GM12878 (cell line): ENCODE results near the gene GCDH. TPM values are rescaled to one million over a fixed set of nuclear protein-coding genes. Genes with fewer than 3 reads are reported as not detected.

Experiments used
- ATAC-seq: fragments of 200-7000 bp; cut with Tn5 transposase; 3 replicates; pipeline ENCODE4 v1.9.1; 2020; ENCODE audit warnings: mild to moderate bottlenecking, moderate library complexity
- BruUV-seq: library from RNA; stranded (reverse); fragments of 400-500 nt; replicated peaks from 2 replicates; lab custom pipeline; 2021; lab: Mats Ljungman, UMichigan
- CTCF ChIA-PET: fragments of 300-600 bp; sonication (Branson Sonifier 250); formaldehyde crosslinking; extraction: SDS; loops from one replicate; lab custom pipeline; 2021; ENCODE audit warnings: inconsistent platforms; lab: Yijun Ruan, JAX
- POLR2A ChIA-PET: fragments of 350-600 bp; formaldehyde crosslinking; extraction: SDS; loops from one replicate; lab custom pipeline; 2021; ENCODE audit warnings: inconsistent platforms; lab: Charles Lee
- RAD21 ChIA-PET: fragments of 300-600 bp; sonication (Branson Sonifier 250); formaldehyde crosslinking; loops from one replicate; lab custom pipeline; 2023; ENCODE audit warnings: antibody characterized with exemption; ENCODE audit not compliant: unreplicated experiment; lab: Charles Lee
- SMC1A ChIA-PET: fragments of 300-600 bp; sonication (Branson Sonifier 250); formaldehyde crosslinking; loops from one replicate; lab custom pipeline; 2023; ENCODE audit not compliant: unreplicated experiment, uncharacterized antibody; lab: Charles Lee
- DNase-seq: peaks from one replicate; pipeline ENCODE4 v3.0.0-alpha.2; 2011; ENCODE audit warnings: low read depth, low spot score
- FAIRE-seq: peaks from 3 replicates; lab custom pipeline; 2011; peaks lifted over from hg19 to GRCh38; lab: Jason Lieb, UNC
- H2AFZ ChIP-seq: 2 replicates; pipeline ENCODE4 v1.6.0; 2011; ENCODE audit warnings: low read depth, low read length, control low read depth; ENCODE audit not compliant: control insufficient read depth
- H3K27ac ChIP-seq: 2 replicates; pipeline ENCODE4 v1.5.1; 2011; ENCODE audit warnings: control low read depth; ENCODE audit not compliant: control insufficient read depth, insufficient read depth
- H3K27me3 ChIP-seq, 2 experiments: replicated peaks in 1 of 2; 2 replicates each; pipeline versions ENCODE4 v1.6.0 to v1.6.1; 2011; ENCODE audit warnings: low read length in 1 of 2; ENCODE audit not compliant: control insufficient read depth in 2 of 2, insufficient read depth in 2 of 2
- H3K36me3 ChIP-seq, 2 experiments: 2 replicates each; pipeline ENCODE4 v1.5.1; 2011; ENCODE audit warnings: low read length in 1 of 2; ENCODE audit not compliant: control insufficient read depth in 2 of 2, insufficient read depth in 2 of 2
- H3K4me1 ChIP-seq: 2 replicates; pipeline ENCODE4 v1.6.1; 2011; ENCODE audit warnings: mild to moderate bottlenecking, low read length, moderate library complexity, mixed read lengths; ENCODE audit not compliant: control insufficient read depth, insufficient read depth
- H3K4me2 ChIP-seq: 2 replicates; pipeline ENCODE4 v1.6.0; 2011; ENCODE audit warnings: control low read depth; ENCODE audit not compliant: control insufficient read depth, insufficient read depth
- H3K4me3 ChIP-seq: fragments of 200-600 bp; sonication (generic); 2 replicates; pipeline ENCODE4 v1.5.1; 2016
- H3K79me2 ChIP-seq: 2 replicates; pipeline ENCODE4 v1.6.0; 2011; ENCODE audit warnings: low read length; ENCODE audit not compliant: control insufficient read depth, insufficient read depth
- H3K9ac ChIP-seq: 2 replicates; pipeline ENCODE4 v1.8.0; 2011; ENCODE audit warnings: low read length, control low read depth, mixed read lengths; ENCODE audit not compliant: control insufficient read depth, insufficient read depth
- H3K9me3 ChIP-seq: replicated peaks from 3 replicates; pipeline ENCODE4 v1.5.1; 2011; ENCODE audit warnings: mild to moderate bottlenecking, low read length; ENCODE audit not compliant: control insufficient read depth, insufficient read depth
- H4K20me1 ChIP-seq: 2 replicates; pipeline ENCODE4 v1.6.0; 2011; ENCODE audit not compliant: control insufficient read depth, insufficient read depth
- ATF7 ChIP-seq: fragments of 450-650 bp; IDR thresholded peaks from 2 replicates; pipeline ENCODE4 v1.6.1; 2016; ENCODE audit warnings: low read depth, mild to moderate bottlenecking
- ESRRA ChIP-seq: IDR thresholded peaks from 2 replicates; pipeline ENCODE4 v1.6.1; 2012; ENCODE audit warnings: mild to moderate bottlenecking, low read length, improper control_type of control experiment
- EZH2 ChIP-seq: IDR thresholded peaks from 2 replicates; pipeline ENCODE4 v1.6.1; 2012; ENCODE audit warnings: low read depth, mild to moderate bottlenecking, control low read depth, inconsistent platforms, low read length, borderline replicate concordance; ENCODE audit not compliant: control insufficient read depth
- GATAD2B ChIP-seq: fragments of 450-650 bp; conservative IDR thresholded peaks from 2 replicates; pipeline ENCODE4 v1.6.1; 2017; ENCODE audit warnings: low read depth, mild to moderate bottlenecking, moderate library complexity
- HDGF ChIP-seq: fragments of 450-650 bp; IDR thresholded peaks from 2 replicates; pipeline ENCODE4 v1.6.1; 2016; ENCODE audit warnings: antibody characterized with exemption
- IKZF1 ChIP-seq: fragments of 450-650 bp; conservative IDR thresholded peaks from 2 replicates; pipeline ENCODE4 v1.6.1; 2017; ENCODE audit warnings: antibody characterized with exemption, mild to moderate bottlenecking
- JUNB ChIP-seq: IDR thresholded peaks from 2 replicates; pipeline ENCODE4 v1.6.1; 2016; ENCODE audit warnings: antibody characterized with exemption, mild to moderate bottlenecking
- LARP7 ChIP-seq: fragments of 450-650 bp; IDR thresholded peaks from 2 replicates; pipeline ENCODE4 v1.6.1; 2017; ENCODE audit warnings: mild to moderate bottlenecking
- MEF2A ChIP-seq: IDR thresholded peaks from 2 replicates; pipeline ENCODE4 v1.6.1; 2011; ENCODE audit warnings: low read depth, mild to moderate bottlenecking, low read length, moderate library complexity; ENCODE audit not compliant: insufficient read depth
- MTA2 ChIP-seq: fragments of 450-650 bp; IDR thresholded peaks from 2 replicates; pipeline ENCODE4 v1.6.1; 2016; ENCODE audit warnings: low read depth, mild to moderate bottlenecking, moderate library complexity
- NR2F1 ChIP-seq: fragments of 450-650 bp; conservative IDR thresholded peaks from 2 replicates; pipeline ENCODE4 v1.6.1; 2017; ENCODE audit warnings: mild to moderate bottlenecking
- RCOR1 ChIP-seq: conservative IDR thresholded peaks from 2 replicates; pipeline ENCODE4 v1.6.1; 2012; ENCODE audit warnings: low read depth, low read length, improper control_type of control experiment
- SRF ChIP-seq, 2 experiments: IDR thresholded peaks; 2 replicates each; pipeline ENCODE4 v1.6.1; 2011; ENCODE audit warnings: low read depth in 2 of 2, low read length in 2 of 2, mild to moderate bottlenecking in 1 of 2, moderate library complexity in 1 of 2
- STAT1 ChIP-seq: fragments of 450-650 bp; conservative IDR thresholded peaks from 2 replicates; pipeline ENCODE4 v1.6.1; 2014; ENCODE audit warnings: antibody characterized with exemption, mild to moderate bottlenecking
- SUPT20H ChIP-seq: IDR thresholded peaks from 2 replicates; pipeline ENCODE4 v1.6.1; 2011; ENCODE audit warnings: low read depth, mild to moderate bottlenecking, low read length, moderate library complexity, borderline replicate concordance; ENCODE audit not compliant: control insufficient read depth
- TCF3 ChIP-seq: IDR thresholded peaks from 2 replicates; pipeline ENCODE4 v1.6.1; 2012; ENCODE audit warnings: low read depth, mild to moderate bottlenecking, low read length, borderline replicate concordance; ENCODE audit not compliant: insufficient read depth
- TCF7 ChIP-seq: IDR thresholded peaks from 2 replicates; pipeline ENCODE4 v1.6.1; 2014; ENCODE audit warnings: antibody characterized with exemption, borderline replicate concordance
- USF2 ChIP-seq: IDR thresholded peaks from 2 replicates; pipeline ENCODE4 v1.6.1; 2011; ENCODE audit warnings: low read depth, low read length, improper control_type of control experiment, borderline replicate concordance
- WGBS: methylation state at CpG from one replicate; pipeline ENCODE4 v1.1.6; 2016; ENCODE audit warnings: low lambda C conversion rate; ENCODE audit not compliant: insufficient replicate concordance, insufficient coverage; ENCODE audit errors: missing lambda C conversion rate; 5-methylcytosine and 5-hydroxymethylcytosine counted together
- in situ Hi-C: fragments of 300-500 bp; cut with MboI; formaldehyde crosslinking; loops from 9 replicates; pipeline ENCODE4 v1.14.3; 2018; ENCODE audit warnings: mixed read lengths
- intact Hi-C: fragments of 100-400 bp; cut with micrococcal nuclease; formaldehyde crosslinking; loops from one replicate; pipeline ENCODE4 v1.14.2; 2022; ENCODE audit not compliant: unreplicated experiment
- polyA plus RNA-seq, 11 experiments: library from polyadenylated mRNA; depleted of rRNA in 4 of 11; unstranded in 6 of 11; stranded (reverse) in 5 of 11; fragments of >200 nt; fragmentation: Nextera tagmentation in 4 of 11; fragmentation: Illumina TruSeq in 1 of 11; extraction: Ambion mirVana in 4 of 11; extraction: Trizol in 1 of 11; gene quantifications; 1 replicate in 1 of 11; 2 replicates in 10 of 11; pipeline versions ENCODE4 v1.2.1 to v1.2.3, GENCODE V29; 2011 to 2016; ENCODE audit warnings: inconsistent platforms in 2 of 11, missing spikeins in 2 of 11, low read depth in 1 of 11
- total RNA-seq, 4 experiments: library from RNA; depleted of rRNA in 3 of 4; stranded (reverse); fragments of >200 nt in 3 of 4; fragmentation: Illumina TruSeq in 1 of 4; extraction: Trizol in 1 of 4; gene quantifications; 2 replicates each; pipeline versions ENCODE4 v1.2.1 to v1.2.3, GENCODE V29; 2013 to 2021
- TF ChIP-seq, protein P1 (sequence below): IDR thresholded peaks from 2 replicates; pipeline ENCODE4 v1.6.1; 2012; ENCODE audit warnings: low read depth, low read length, improper control_type of control experiment
- TF ChIP-seq, protein P2 (sequence below): fragments of 450-650 bp; IDR thresholded peaks from 2 replicates; pipeline ENCODE4 v1.6.1; 2017; ENCODE audit warnings: antibody characterized with exemption, mild to moderate bottlenecking, moderate library complexity

GCDH gene
- total and polyA plus RNA-seq, 10 of the 15 experiments (the other 5 are each of a cell fraction or from before 2014, with no cell fraction given): 4.2 to 69.4 (median 39.7) TPM

DNA sequence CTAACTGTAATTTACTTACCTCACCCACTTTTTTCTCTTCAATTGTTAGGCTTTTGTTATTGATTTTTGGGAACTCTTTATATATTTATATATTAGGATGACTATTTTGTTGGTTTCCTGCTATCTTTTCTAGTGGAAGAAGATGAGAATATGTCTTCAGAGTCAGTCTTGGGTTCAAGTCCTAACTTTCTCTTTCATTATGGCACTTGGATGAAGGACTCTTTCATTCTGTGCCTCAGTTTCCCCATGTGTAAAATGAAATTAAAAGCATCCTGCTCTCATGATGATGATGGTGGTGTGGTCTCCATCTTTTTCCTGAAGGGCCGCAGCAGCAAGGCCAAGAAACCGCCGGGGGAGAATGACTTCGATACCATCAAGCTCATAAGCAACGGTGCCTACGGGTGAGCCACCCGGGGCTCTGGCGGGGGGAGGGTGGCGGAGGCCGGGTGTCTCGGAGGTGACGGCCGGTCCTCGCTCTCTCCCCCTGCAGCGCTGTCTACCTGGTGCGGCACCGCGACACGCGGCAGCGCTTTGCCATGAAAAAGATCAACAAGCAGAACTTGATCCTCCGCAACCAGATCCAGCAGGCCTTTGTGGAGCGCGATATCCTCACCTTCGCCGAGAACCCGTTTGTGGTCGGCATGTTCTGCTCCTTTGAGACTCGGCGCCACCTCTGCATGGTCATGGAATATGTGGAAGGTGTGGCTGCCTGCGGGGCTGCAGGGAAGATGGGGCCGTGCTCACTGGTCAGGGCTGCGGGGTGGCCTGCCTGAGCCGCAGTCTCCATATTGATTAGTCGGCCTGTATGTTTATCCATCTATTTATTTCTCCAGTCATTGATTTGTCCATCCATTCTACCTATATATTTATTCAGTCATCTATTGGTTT, 32.7 kb upstream of the GCDH start:
- H3K4me3 ChIP-seq: no peak overlapping the region
- no peaks in the 10 kb centered on the region; the same call in 1 of the 2 replicates for H3K4me1 ChIP-seq
- 82% methylated on average over 35 of the region's 35 CpGs for WGBS
- no peaks in the 10 kb centered on the region for H3K9me3 ChIP-seq
- H2AFZ ChIP-seq: no peak overlapping the region
- no peak for ATAC-seq
- ChIA-PET POLR2A (no interaction called here), CTCF (interaction anchor here (0.9 kb wide), 1 partner anchor 10 kb away, joined by 4 read pairs; no protein-coding TSS in a partner anchor), SMC1A (no interaction called here), RAD21 (no interaction called here)
- no TSS peak for BruUV-seq
- H3K27me3 ChIP-seq: no peaks in the 10 kb centered on the region
- no peak overlapping the region for H3K27ac ChIP-seq
- FAIRE-seq: no peak
- TF ChIP-seq IKZF1 (no peak), SRF (IDR thresholded peaks at IDR 0.05; ENCODE audit: low read depth in 2 of 2, low read length in 2 of 2) (no peak), JUNB (no peak), MEF2A (no peak), MTA2 (no peak), ESRRA (no peak), LARP7 (no peak), SUPT20H (no peak), RCOR1 (no peak), ATF7 (no peak), STAT1 (no peak), NR2F1 (no peak), USF2 (no peak), TCF3 (no peak), EZH2 (no peak), TCF7 (no peak), HDGF (no peak), GATAD2B (no peak)
- TF ChIP-seq, protein P1, sequence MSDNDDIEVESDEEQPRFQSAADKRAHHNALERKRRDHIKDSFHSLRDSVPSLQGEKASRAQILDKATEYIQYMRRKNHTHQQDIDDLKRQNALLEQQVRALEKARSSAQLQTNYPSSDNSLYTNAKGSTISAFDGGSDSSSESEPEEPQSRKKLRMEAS: no peak
- TF ChIP-seq, protein P2, sequence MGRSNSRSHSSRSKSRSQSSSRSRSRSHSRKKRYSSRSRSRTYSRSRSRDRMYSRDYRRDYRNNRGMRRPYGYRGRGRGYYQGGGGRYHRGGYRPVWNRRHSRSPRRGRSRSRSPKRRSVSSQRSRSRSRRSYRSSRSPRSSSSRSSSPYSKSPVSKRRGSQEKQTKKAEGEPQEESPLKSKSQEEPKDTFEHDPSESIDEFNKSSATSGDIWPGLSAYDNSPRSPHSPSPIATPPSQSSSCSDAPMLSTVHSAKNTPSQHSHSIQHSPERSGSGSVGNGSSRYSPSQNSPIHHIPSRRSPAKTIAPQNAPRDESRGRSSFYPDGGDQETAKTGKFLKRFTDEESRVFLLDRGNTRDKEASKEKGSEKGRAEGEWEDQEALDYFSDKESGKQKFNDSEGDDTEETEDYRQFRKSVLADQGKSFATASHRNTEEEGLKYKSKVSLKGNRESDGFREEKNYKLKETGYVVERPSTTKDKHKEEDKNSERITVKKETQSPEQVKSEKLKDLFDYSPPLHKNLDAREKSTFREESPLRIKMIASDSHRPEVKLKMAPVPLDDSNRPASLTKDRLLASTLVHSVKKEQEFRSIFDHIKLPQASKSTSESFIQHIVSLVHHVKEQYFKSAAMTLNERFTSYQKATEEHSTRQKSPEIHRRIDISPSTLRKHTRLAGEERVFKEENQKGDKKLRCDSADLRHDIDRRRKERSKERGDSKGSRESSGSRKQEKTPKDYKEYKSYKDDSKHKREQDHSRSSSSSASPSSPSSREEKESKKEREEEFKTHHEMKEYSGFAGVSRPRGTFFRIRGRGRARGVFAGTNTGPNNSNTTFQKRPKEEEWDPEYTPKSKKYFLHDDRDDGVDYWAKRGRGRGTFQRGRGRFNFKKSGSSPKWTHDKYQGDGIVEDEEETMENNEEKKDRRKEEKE: no peak
- DNase-seq: no peak
- intact Hi-C loops (no loop called here), in situ Hi-C loops (no loop called here)
- H4K20me1 ChIP-seq: no peaks in the 10 kb centered on the region
- no peak overlapping the region for H3K9ac ChIP-seq
- H3K4me2 ChIP-seq: no peak overlapping the region
- no peaks in the 10 kb centered on the region for H3K36me3 ChIP-seq
- H3K79me2 ChIP-seq: no peaks in the 10 kb centered on the region
